Measurements from ENCODE around the gene LIN7B.

DNA sequence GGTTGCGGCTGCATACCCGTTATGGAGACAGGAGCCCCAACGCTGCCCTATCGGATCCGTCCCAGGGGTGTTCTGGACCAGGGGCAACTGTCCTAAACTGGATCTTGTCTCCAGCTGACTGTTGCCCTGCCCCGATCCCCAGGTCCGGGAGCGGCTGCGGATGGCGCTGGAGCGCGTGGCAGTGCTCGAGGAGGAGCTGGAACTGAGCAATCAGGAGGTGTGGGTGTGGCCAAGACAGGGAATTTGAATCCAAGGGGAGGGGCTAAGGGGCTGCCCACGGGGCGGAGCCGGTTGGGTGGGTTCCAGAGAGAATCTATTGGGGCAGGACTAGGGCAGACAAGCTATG is 15.0 kb downstream of the LIN7B start:
- TF ChIP-seq, protein P1, sequence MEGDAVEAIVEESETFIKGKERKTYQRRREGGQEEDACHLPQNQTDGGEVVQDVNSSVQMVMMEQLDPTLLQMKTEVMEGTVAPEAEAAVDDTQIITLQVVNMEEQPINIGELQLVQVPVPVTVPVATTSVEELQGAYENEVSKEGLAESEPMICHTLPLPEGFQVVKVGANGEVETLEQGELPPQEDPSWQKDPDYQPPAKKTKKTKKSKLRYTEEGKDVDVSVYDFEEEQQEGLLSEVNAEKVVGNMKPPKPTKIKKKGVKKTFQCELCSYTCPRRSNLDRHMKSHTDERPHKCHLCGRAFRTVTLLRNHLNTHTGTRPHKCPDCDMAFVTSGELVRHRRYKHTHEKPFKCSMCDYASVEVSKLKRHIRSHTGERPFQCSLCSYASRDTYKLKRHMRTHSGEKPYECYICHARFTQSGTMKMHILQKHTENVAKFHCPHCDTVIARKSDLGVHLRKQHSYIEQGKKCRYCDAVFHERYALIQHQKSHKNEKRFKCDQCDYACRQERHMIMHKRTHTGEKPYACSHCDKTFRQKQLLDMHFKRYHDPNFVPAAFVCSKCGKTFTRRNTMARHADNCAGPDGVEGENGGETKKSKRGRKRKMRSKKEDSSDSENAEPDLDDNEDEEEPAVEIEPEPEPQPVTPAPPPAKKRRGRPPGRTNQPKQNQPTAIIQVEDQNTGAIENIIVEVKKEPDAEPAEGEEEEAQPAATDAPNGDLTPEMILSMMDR (IDR thresholded peaks at IDR 0.05), result no peak
- TF ChIP-seq POLR2A (IDR thresholded peaks at IDR 0.05), result no peak
- TF ChIP-seq POLR2AphosphoS5 (IDR thresholded peaks at IDR 0.05), result no peak
- no peak for TF ChIP-seq EP300 (IDR thresholded peaks at IDR 0.05)

Data from gastroesophageal sphincter (tissue), 3 donors.